Stimulated activated effector memory CD8-positive, alpha-beta T cell treated with anti-CD3 and anti-CD28 coated beads, Interleukin-12 subunit alpha, Interleukin-12 subunit beta, amount 100 ng/mL, for 72 hours (primary cell): ENCODE results near the gene PRSS56.

Experiments
- ATAC-seq: fragments of 150-1000 bp; cut with Tn5 transposase; 2 replicates; pipeline ENCODE4 v1.10.0; 2021
- DNase-seq, 2 donors: peaks; one replicate each; pipeline ENCODE4 v3.0.0; 2021 to 2022; ENCODE audit warnings: low spot score in 2 of 2
- H3K27ac Mint-ChIP-seq: one replicate; pipeline ENCODE4 v1.8.0; 2022; ENCODE audit warnings: mild to moderate bottlenecking, mixed read lengths
- H3K36me3 Mint-ChIP-seq: one replicate; pipeline ENCODE4 v1.8.0; 2022; ENCODE audit warnings: mild to moderate bottlenecking, mixed read lengths
- H3K4me1 Mint-ChIP-seq: one replicate; pipeline ENCODE4 v1.8.0; 2022; ENCODE audit warnings: mixed read lengths
- H3K4me3 Mint-ChIP-seq: one replicate; pipeline ENCODE4 v1.8.0; 2022; ENCODE audit warnings: mild to moderate bottlenecking, mixed read lengths
- H3K9me3 Mint-ChIP-seq: one replicate; pipeline ENCODE4 v1.8.0; 2022; ENCODE audit warnings: mixed read lengths

Gene PRSS56

GRCh38 chr2:232483923-232484627 is 36.1 kb upstream of the PRSS56 start:
- Mint-ChIP-seq H3K27ac (no peak overlapping the region), H3K36me3 (no peaks in the 10 kb centered on the region), H3K4me3 (no peak overlapping the region), H3K4me1 (no peaks in the 10 kb centered on the region), H3K9me3 (no peaks in the 10 kb centered on the region)
- ATAC-seq (no peak), DNase-seq (no peak)

- Mint-ChIP-seq H3K27ac (no peak overlapping the region), H3K4me3 (no peak overlapping the region), H3K4me1 (no peaks in the 10 kb centered on the region)
These were observed 35.4 kb upstream of the PRSS56 start for GRCh38 chr2:232484628-232485347.

GRCh38 chr2:232485348-232485756 is 34.8 kb upstream of the PRSS56 start:
- Mint-ChIP-seq H3K36me3 (no peaks in the 10 kb centered on the region), H3K9me3 (no peaks in the 10 kb centered on the region), H3K4me1 (no peaks in the 10 kb centered on the region), H3K27ac (no peak overlapping the region), H3K4me3 (no peak overlapping the region)
- ATAC-seq (no peak), DNase-seq (no peak)

More at GRCh38 chr2:232484628-232485347, 35.4 kb upstream of the PRSS56 start:
- Mint-ChIP-seq H3K36me3 (no peaks in the 10 kb centered on the region), H3K9me3 (no peaks in the 10 kb centered on the region)
- ATAC-seq = no peak
- no peak for DNase-seq

- no peak for DNase-seq
- no peaks in the 10 kb centered on the region for H3K9me3 Mint-ChIP-seq
- ATAC-seq = no peak
- no peaks in the 10 kb centered on the region for H3K4me1 Mint-ChIP-seq
- H3K27ac Mint-ChIP-seq = no peak overlapping the region
- no peaks in the 10 kb centered on the region for H3K36me3 Mint-ChIP-seq
- no peak overlapping the region for H3K4me3 Mint-ChIP-seq
These were observed 34.2 kb upstream of the PRSS56 start for GRCh38 chr2:232485757-232486557.

- H3K4me3 Mint-ChIP-seq = no peak overlapping the region
- no peaks in the 10 kb centered on the region for H3K36me3 Mint-ChIP-seq
- H3K27ac Mint-ChIP-seq = no peak overlapping the region
- H3K4me1 Mint-ChIP-seq = no peaks in the 10 kb centered on the region
- DNase-seq (no peak), ATAC-seq (no peak)
- H3K9me3 Mint-ChIP-seq = no peaks in the 10 kb centered on the region
These were observed 33.4 kb upstream of the PRSS56 start for GRCh38 chr2:232486558-232487384.

- Mint-ChIP-seq H3K27ac (no peak within 1 kb of the TSS), H3K4me1 (no peaks in the 10 kb centered on the region), H3K36me3 (no peaks in the 10 kb centered on the region), H3K4me3 (peak within 1 kb of the TSS; percentile 31), H3K9me3 (no peaks in the 10 kb centered on the region)
- DNase-seq (no peak), ATAC-seq (no peak)
These were observed 32.6 kb upstream of the PRSS56 start, which contains the start of gene ECEL1 for GRCh38 chr2:232487385-232488096. TSS of gene ECEL1 (minus strand) at chr2:232487834. CDS start at chr2:232486653, 1,181 bp downstream.

- DNase-seq = no peak
- Mint-ChIP-seq H3K4me1 (no peaks in the 10 kb centered on the region), H3K27ac (no peak overlapping the region), H3K9me3 (no peaks in the 10 kb centered on the region), H3K36me3 (no peaks in the 10 kb centered on the region), H3K4me3 (peak overlapping the region; percentile 31)
- ATAC-seq = no peak
These were observed 32.0 kb upstream of the PRSS56 start for GRCh38 chr2:232488097-232488711.

GRCh38 chr2:232488721-232489300 is 31.4 kb upstream of the PRSS56 start:
- peak overlapping the region; percentile 2 for H3K4me3 Mint-ChIP-seq
- DNase-seq (no peak), ATAC-seq (no peak)
- no peak overlapping the region for H3K27ac Mint-ChIP-seq
- H3K9me3 Mint-ChIP-seq = no peaks in the 10 kb centered on the region
- no peaks in the 10 kb centered on the region for H3K36me3 Mint-ChIP-seq
- no peaks in the 10 kb centered on the region for H3K4me1 Mint-ChIP-seq

- H3K9me3 Mint-ChIP-seq = no peaks in the 10 kb centered on the region
- DNase-seq (no peak), ATAC-seq (no peak)
- H3K36me3 Mint-ChIP-seq = no peaks in the 10 kb centered on the region
- no peak overlapping the region for H3K27ac Mint-ChIP-seq
- no peaks in the 10 kb centered on the region for H3K4me1 Mint-ChIP-seq
- H3K4me3 Mint-ChIP-seq = no peak overlapping the region
These were observed 30.5 kb upstream of the PRSS56 start for GRCh38 chr2:232489516-232490220.

- Mint-ChIP-seq H3K4me1 (no peaks in the 10 kb centered on the region), H3K27ac (no peak overlapping the region), H3K4me3 (no peak overlapping the region), H3K9me3 (no peaks in the 10 kb centered on the region), H3K36me3 (no peaks in the 10 kb centered on the region)
- ATAC-seq (no peak), DNase-seq (no peak)
These were observed 29.7 kb upstream of the PRSS56 start for GRCh38 chr2:232490221-232491138.

GRCh38 chr2:232491139-232491780 is 28.9 kb upstream of the PRSS56 start:
- Mint-ChIP-seq H3K4me3 (no peak overlapping the region), H3K9me3 (no peaks in the 10 kb centered on the region), H3K36me3 (no peaks in the 10 kb centered on the region), H3K4me1 (no peaks in the 10 kb centered on the region), H3K27ac (no peak overlapping the region)
- ATAC-seq = no peak
- no peak for DNase-seq

GRCh38 chr2:232492236-232492848 is 27.8 kb upstream of the PRSS56 start:
- no peaks in the 10 kb centered on the region for H3K9me3 Mint-ChIP-seq
- DNase-seq = no peak

More at GRCh38 chr2:232492236-232492848, 27.8 kb upstream of the PRSS56 start:
- Mint-ChIP-seq H3K36me3 (no peaks in the 10 kb centered on the region), H3K4me1 (no peaks in the 10 kb centered on the region), H3K27ac (peak overlapping the region; percentile 46), H3K4me3 (no peak overlapping the region)
- no peak for ATAC-seq
